HepG2 (cell line): Measurements from ENCODE around the gene FAM20C. TPM values are rescaled to one million over a fixed set of nuclear protein-coding genes. Genes with fewer than 3 reads are reported as not detected.
A peak's percentile ranks its signal among the peaks of the same experiment; 100 is the strongest.

Experiments used
- FUBP1 ChIP-seq: sonication (generic); formaldehyde crosslinking; IDR thresholded peaks from 2 replicates; pipeline ENCODE4 v1.5.1; 2020; ENCODE audit warnings: missing genetic modification reagents, mild to moderate bottlenecking, borderline replicate concordance
- KLF15 ChIP-seq: sonication (generic); formaldehyde crosslinking; IDR thresholded peaks from 2 replicates; pipeline ENCODE4 v1.8.1; 2023; ENCODE audit warnings: borderline replicate concordance, mild to moderate bottlenecking, inconsistent platforms, missing genetic modification reagents, mixed read lengths
- LCORL ChIP-seq, 2 experiments: fragments of 450-650 bp in 1 of 2; sonication (generic) in 1 of 2; formaldehyde crosslinking in 1 of 2; IDR thresholded peaks; 2 replicates each; pipeline versions ENCODE4 v1.5.0 to v1.6.1; 2017 to 2020; ENCODE audit warnings: antibody characterized with exemption in 1 of 2, missing genetic modification reagents in 1 of 2
- MED1 ChIP-seq: sonication (generic); formaldehyde crosslinking; IDR thresholded peaks from 2 replicates; pipeline ENCODE4 v1.4.0; 2020; ENCODE audit warnings: missing genetic modification reagents
- NONO ChIP-seq, 2 experiments: fragments of 450-650 bp in 1 of 2; sonication (generic) in 1 of 2; formaldehyde crosslinking in 1 of 2; IDR thresholded peaks in 1 of 2; conservative IDR thresholded peaks in 1 of 2; 2 replicates each; pipeline versions ENCODE4 v1.6.1 to v1.8.0; 2017 to 2022; ENCODE audit warnings: mild to moderate bottlenecking in 1 of 2, missing genetic modification reagents in 1 of 2, moderate library complexity in 1 of 2
- TCF7 ChIP-seq: sonication (generic); IDR thresholded peaks from 2 replicates; pipeline ENCODE4 v1.6.1; 2016; ENCODE audit warnings: antibody characterized with exemption, low read depth
- TFAP4 ChIP-seq: sonication (generic); IDR thresholded peaks from 2 replicates; pipeline ENCODE4 v1.6.1; 2016; ENCODE audit warnings: low read depth, borderline replicate concordance
- ZNF138 ChIP-seq: sonication (generic); formaldehyde crosslinking; IDR thresholded peaks from 2 replicates; pipeline ENCODE4 v1.5.0; 2020; ENCODE audit warnings: mild to moderate bottlenecking, low read depth, missing genetic modification reagents
- ZNF646 ChIP-seq: sonication (generic); formaldehyde crosslinking; IDR thresholded peaks from 2 replicates; pipeline ENCODE4 v1.9.0; 2021; ENCODE audit warnings: mild to moderate bottlenecking, missing genetic modification reagents
- ZNF687 ChIP-seq: sonication (generic); formaldehyde crosslinking; IDR thresholded peaks from 2 replicates; pipeline ENCODE4 v1.5.1; 2020; ENCODE audit warnings: mild to moderate bottlenecking, missing genetic modification reagents, moderate library complexity
- ZNF746 ChIP-seq: sonication (generic); formaldehyde crosslinking; IDR thresholded peaks from 2 replicates; pipeline ENCODE4 v1.8.0; 2022; ENCODE audit warnings: mild to moderate bottlenecking, missing genetic modification reagents
- polyA plus RNA-seq, 8 experiments: library from polyadenylated mRNA; depleted of rRNA in 3 of 8; stranded (reverse) in 7 of 8; unstranded in 1 of 8; fragments of >200 nt; fragmentation: Illumina TruSeq in 4 of 8; extraction: Trizol in 4 of 8; gene quantifications; 2 replicates each; pipeline versions ENCODE4 v1.2.1 to v1.2.3, GENCODE V29; 2011 to 2016; ENCODE audit warnings: low read depth in 4 of 8, missing spikeins in 1 of 8, mixed read lengths in 1 of 8; ENCODE audit not compliant: insufficient read depth in 1 of 8
- total RNA-seq, 5 experiments: library from RNA; depleted of rRNA; stranded (reverse); fragments of >200 nt; fragmentation: Illumina TruSeq; extraction: Trizol; gene quantifications; 2 replicates each; pipeline ENCODE4 v1.2.3, GENCODE V29; 2016; ENCODE audit warnings: low read depth in 1 of 5
- TF ChIP-seq, protein P1 (sequence below): sonication (generic); formaldehyde crosslinking; IDR thresholded peaks from 2 replicates; pipeline ENCODE4 v1.5.0; 2020; ENCODE audit warnings: mild to moderate bottlenecking, missing genetic modification reagents, moderate library complexity

Gene FAM20C
- total and polyA plus RNA-seq, 2 of the 13 experiments (the other 11 are each of a cell fraction or from before 2014, with no cell fraction given): 11.9 to 19.9 TPM

GRCh38 chr7:219581-220150 lies 27.3 kb downstream of the FAM20C start (continued):
- peak; percentile 52; the same call in 1 of the 2 replicates for TF ChIP-seq MED1 (CRISPR knock-in tag)
- TF ChIP-seq TFAP4: peak; percentile 31; the same call in 1 of the 2 replicates
- no peak for TF ChIP-seq ZNF138 (CRISPR knock-in tag)
- TF ChIP-seq ZNF687 (CRISPR knock-in tag): peak; percentile 86
- TF ChIP-seq ZNF746 (CRISPR knock-in tag): 0 out of 2 replicates have a peak, but pooled peaks have one; percentile 69
- TF ChIP-seq ZNF646 (CRISPR knock-in tag): no peak
- no peak for TF ChIP-seq FUBP1 (CRISPR knock-in tag)
- TF ChIP-seq, protein P1, sequence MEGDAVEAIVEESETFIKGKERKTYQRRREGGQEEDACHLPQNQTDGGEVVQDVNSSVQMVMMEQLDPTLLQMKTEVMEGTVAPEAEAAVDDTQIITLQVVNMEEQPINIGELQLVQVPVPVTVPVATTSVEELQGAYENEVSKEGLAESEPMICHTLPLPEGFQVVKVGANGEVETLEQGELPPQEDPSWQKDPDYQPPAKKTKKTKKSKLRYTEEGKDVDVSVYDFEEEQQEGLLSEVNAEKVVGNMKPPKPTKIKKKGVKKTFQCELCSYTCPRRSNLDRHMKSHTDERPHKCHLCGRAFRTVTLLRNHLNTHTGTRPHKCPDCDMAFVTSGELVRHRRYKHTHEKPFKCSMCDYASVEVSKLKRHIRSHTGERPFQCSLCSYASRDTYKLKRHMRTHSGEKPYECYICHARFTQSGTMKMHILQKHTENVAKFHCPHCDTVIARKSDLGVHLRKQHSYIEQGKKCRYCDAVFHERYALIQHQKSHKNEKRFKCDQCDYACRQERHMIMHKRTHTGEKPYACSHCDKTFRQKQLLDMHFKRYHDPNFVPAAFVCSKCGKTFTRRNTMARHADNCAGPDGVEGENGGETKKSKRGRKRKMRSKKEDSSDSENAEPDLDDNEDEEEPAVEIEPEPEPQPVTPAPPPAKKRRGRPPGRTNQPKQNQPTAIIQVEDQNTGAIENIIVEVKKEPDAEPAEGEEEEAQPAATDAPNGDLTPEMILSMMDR (CRISPR knock-in tag): no peak
- peak; percentile 73; the same call in 1 of the 2 replicates for TF ChIP-seq KLF15 (CRISPR knock-in tag)
- no peak for TF ChIP-seq TCF7
- no peak for TF ChIP-seq LCORL (IDR thresholded peaks at IDR 0.05)
- TF ChIP-seq LCORL (CRISPR knock-in tag; IDR thresholded peaks at IDR 0.05): 0 out of 2 replicates have a peak, but pooled peaks have one; percentile 63
- no peak for TF ChIP-seq NONO (IDR thresholded peaks at IDR 0.05)
- 0 out of 2 replicates have a peak, but pooled peaks have one; percentile 44 for TF ChIP-seq NONO (CRISPR knock-in tag; conservative IDR thresholded peaks at IDR 0.05)
